MM.1S (cell line): ENCODE data around the gene ZNF835.
A peak's percentile ranks its signal among the peaks of the same experiment; 100 is the strongest.

Experiments used
- DNase-seq: peaks from one replicate; pipeline ENCODE4 v3.0.0-alpha.2; 2015
- H2AFZ ChIP-seq: fragments of 300-600 bp; sonication (generic); 2 replicates; pipeline ENCODE4 v1.6.0; 2016; ENCODE audit warnings: antibody characterized with exemption, low read length
- H3F3A ChIP-seq: fragments of 300-600 bp; sonication (generic); 2 replicates; pipeline ENCODE4 v1.6.1; 2016; ENCODE audit warnings: mild to moderate bottlenecking, antibody characterized with exemption, low read length, moderate library complexity, mixed read lengths; ENCODE audit not compliant: insufficient read depth
- H3K27ac ChIP-seq: fragments of 300-600 bp; sonication (generic); 2 replicates; pipeline ENCODE4 v1.5.1; 2016; ENCODE audit warnings: mild to moderate bottlenecking, low read length
- H3K27me3 ChIP-seq: fragments of 300-600 bp; sonication (generic); replicated peaks from 2 replicates; pipeline ENCODE4 v1.6.0; 2016; ENCODE audit warnings: low read length; ENCODE audit not compliant: insufficient read depth
- H3K36me3 ChIP-seq: fragments of 300-600 bp; sonication (generic); replicated peaks from 2 replicates; pipeline ENCODE4 v1.6.1; 2016; ENCODE audit warnings: mild to moderate bottlenecking, low read length, mixed read lengths; ENCODE audit not compliant: insufficient read depth
- H3K4me1 ChIP-seq: fragments of 300-600 bp; sonication (generic); 2 replicates; pipeline ENCODE4 v1.6.1; 2016; ENCODE audit warnings: low read length, mixed read lengths
- H3K4me2 ChIP-seq: fragments of 300-600 bp; sonication (generic); 2 replicates; pipeline ENCODE4 v1.6.0; 2016; ENCODE audit warnings: low read depth, low read length
- H3K4me3 ChIP-seq: fragments of 300-600 bp; sonication (generic); 2 replicates; pipeline ENCODE4 v1.5.1; 2016; ENCODE audit warnings: low read length, mixed read lengths
- H3K79me2 ChIP-seq: fragments of 300-600 bp; sonication (generic); 2 replicates; pipeline ENCODE4 v1.6.1; 2016; ENCODE audit warnings: mixed run types, low read length, mixed read lengths
- H3K9ac ChIP-seq: fragments of 300-600 bp; sonication (generic); 2 replicates; pipeline ENCODE4 v1.6.1; 2016; ENCODE audit warnings: low read length, mixed read lengths
- H3K9me2 ChIP-seq: fragments of 300-600 bp; sonication (generic); replicated peaks from 2 replicates; pipeline ENCODE4 v1.6.1; 2016; ENCODE audit warnings: mild to moderate bottlenecking, low read length, mixed read lengths; ENCODE audit not compliant: insufficient read depth
- H3K9me3 ChIP-seq: fragments of 300-600 bp; sonication (generic); replicated peaks from 2 replicates; pipeline ENCODE4 v1.6.1; 2016; ENCODE audit warnings: mild to moderate bottlenecking, low read length, mixed read lengths; ENCODE audit not compliant: insufficient read depth
- H4K20me1 ChIP-seq: fragments of 300-600 bp; sonication (generic); 2 replicates; pipeline ENCODE4 v1.6.1; 2016; ENCODE audit warnings: mild to moderate bottlenecking, low read length, moderate library complexity, mixed read lengths; ENCODE audit not compliant: insufficient read depth
- EZH2 ChIP-seq: fragments of 300-600 bp; sonication (generic); optimal IDR thresholded peaks from 2 replicates; pipeline ENCODE3; 2017; ENCODE audit warnings: low read depth, mild to moderate bottlenecking, antibody characterized with exemption, low read length, mixed read lengths
- EZH2phosphoT487 ChIP-seq: fragments of 300-600 bp; sonication (generic); IDR thresholded peaks from 2 replicates; pipeline ENCODE4 v1.6.1; 2018; ENCODE audit warnings: antibody characterized with exemption, low read length
- TF ChIP-seq, protein P1 (sequence below): fragments of 300-600 bp; sonication (generic); IDR thresholded peaks from 2 replicates; pipeline ENCODE4 v1.5.1; 2016; ENCODE audit warnings: antibody characterized with exemption, low read length, mixed read lengths

Gene ZNF835

DNA sequence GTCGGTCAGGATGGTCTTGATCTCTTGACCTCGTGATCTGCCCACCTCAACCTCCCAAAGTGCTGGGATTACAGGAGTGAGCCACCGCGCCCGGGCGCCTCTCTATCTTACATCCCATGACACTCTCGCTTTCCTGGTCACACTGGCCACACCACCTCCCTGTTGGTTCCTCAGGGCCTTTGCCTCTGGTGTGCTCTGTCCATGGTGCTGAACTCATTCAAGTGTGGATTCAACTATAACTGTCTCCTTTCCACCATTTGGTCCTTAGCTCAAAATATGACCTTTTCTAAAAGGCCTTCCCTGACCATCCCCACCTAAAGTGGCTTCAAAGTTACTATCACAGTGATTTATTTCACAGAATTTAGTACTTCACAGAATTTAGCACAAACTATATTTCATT, 32.3 kb downstream of the ZNF835 start:
- no peak overlapping the region for H3K27ac ChIP-seq
- H3K9me3 ChIP-seq: no peaks in the 10 kb centered on the region
- no peaks in the 10 kb centered on the region for H3F3A ChIP-seq
- DNase-seq: peak; percentile 56
- no peak overlapping the region for H2AFZ ChIP-seq
- H4K20me1 ChIP-seq: no peaks in the 10 kb centered on the region
- no peaks in the 10 kb centered on the region for H3K9me2 ChIP-seq
- no peak overlapping the region for H3K4me2 ChIP-seq
- TF ChIP-seq EZH2 (no peak), EZH2phosphoT487 (no peak)
- TF ChIP-seq, protein P1, sequence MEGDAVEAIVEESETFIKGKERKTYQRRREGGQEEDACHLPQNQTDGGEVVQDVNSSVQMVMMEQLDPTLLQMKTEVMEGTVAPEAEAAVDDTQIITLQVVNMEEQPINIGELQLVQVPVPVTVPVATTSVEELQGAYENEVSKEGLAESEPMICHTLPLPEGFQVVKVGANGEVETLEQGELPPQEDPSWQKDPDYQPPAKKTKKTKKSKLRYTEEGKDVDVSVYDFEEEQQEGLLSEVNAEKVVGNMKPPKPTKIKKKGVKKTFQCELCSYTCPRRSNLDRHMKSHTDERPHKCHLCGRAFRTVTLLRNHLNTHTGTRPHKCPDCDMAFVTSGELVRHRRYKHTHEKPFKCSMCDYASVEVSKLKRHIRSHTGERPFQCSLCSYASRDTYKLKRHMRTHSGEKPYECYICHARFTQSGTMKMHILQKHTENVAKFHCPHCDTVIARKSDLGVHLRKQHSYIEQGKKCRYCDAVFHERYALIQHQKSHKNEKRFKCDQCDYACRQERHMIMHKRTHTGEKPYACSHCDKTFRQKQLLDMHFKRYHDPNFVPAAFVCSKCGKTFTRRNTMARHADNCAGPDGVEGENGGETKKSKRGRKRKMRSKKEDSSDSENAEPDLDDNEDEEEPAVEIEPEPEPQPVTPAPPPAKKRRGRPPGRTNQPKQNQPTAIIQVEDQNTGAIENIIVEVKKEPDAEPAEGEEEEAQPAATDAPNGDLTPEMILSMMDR: no peak
- no peak overlapping the region for H3K9ac ChIP-seq
- H3K36me3 ChIP-seq: no peaks in the 10 kb centered on the region
- H3K4me3 ChIP-seq: no peak overlapping the region
- H3K79me2 ChIP-seq: no peaks in the 10 kb centered on the region
- no peaks in the 10 kb centered on the region for H3K27me3 ChIP-seq
- H3K4me1 ChIP-seq: no peaks in the 10 kb centered on the region

DNA sequence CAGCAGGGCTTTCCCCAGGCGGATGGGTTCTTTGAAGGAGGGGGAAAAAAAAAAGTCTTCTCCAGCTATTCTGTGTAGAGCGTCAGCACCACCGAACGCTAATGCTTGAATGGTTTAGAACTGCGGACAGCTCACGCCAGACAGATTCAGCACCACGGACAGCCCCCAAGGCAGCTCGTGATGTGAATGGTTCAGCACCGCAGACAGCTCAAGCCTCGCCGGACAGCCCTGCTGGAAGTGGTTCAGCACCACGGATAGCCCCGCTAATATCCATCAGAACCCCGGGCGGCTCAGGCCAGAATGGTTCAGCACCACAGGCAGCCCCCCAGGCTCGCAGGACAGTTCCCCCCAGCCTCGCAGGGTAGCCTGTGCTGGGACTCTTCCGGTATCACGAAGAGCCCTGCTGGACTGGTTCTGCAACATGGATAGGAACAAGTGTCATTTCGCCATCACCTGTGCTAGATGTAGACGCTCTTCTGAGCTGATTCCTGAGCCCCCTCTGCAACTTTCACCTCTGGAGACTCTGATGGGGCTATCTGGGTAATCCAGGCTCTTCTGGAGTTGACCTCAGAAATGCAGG, 33.5 kb downstream of the ZNF835 start:
- no peaks in the 10 kb centered on the region for H3K9me3 ChIP-seq
- TF ChIP-seq EZH2phosphoT487 (no peak), EZH2 (no peak)
- TF ChIP-seq, protein P1: no peak
- no peak overlapping the region for H2AFZ ChIP-seq
- H3F3A ChIP-seq: no peaks in the 10 kb centered on the region
- H3K4me3 ChIP-seq: no peak overlapping the region
- no peaks in the 10 kb centered on the region for H3K79me2 ChIP-seq
- no peak overlapping the region for H3K9ac ChIP-seq
- no peaks in the 10 kb centered on the region for H4K20me1 ChIP-seq
- H3K4me2 ChIP-seq: no peak overlapping the region
- H3K36me3 ChIP-seq: no peaks in the 10 kb centered on the region
- H3K27me3 ChIP-seq: no peaks in the 10 kb centered on the region
- H3K4me1 ChIP-seq: no peaks in the 10 kb centered on the region
- H3K9me2 ChIP-seq: no peaks in the 10 kb centered on the region
- H3K27ac ChIP-seq: no peak overlapping the region
- peak; percentile 79 for DNase-seq

DNA sequence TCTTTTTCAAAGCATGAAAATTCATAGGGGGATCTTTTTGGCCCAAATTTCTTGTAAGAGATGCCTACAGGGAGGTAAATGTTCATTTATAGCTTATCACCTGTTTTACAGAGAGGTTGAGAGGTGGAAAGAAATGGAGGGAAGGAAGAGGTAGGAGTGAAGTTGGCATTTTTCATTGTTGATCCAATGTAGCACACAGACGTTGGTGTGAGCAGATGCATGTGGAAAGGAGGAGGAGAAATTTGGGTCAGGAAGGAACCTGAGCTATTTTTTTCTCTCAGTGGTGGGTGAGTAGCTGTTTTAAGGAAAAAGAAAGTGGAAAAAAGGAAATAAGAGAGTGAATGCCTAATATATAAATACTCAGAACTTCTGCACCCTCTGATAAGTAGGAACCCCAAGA, 38.5 kb downstream of the ZNF835 start:
- Histone ChIP-seq H3K9me3 (no peaks in the 10 kb centered on the region), H2AFZ (no peak overlapping the region), H3K4me1 (no peaks in the 10 kb centered on the region), H3K36me3 (no peaks in the 10 kb centered on the region), H3K27ac (no peak overlapping the region), H3K4me2 (no peak overlapping the region), H3K79me2 (no peaks in the 10 kb centered on the region), H3K9me2 (no peaks in the 10 kb centered on the region), H3K4me3 (no peak overlapping the region), H3K27me3 (no peaks in the 10 kb centered on the region), H4K20me1 (no peaks in the 10 kb centered on the region), H3K9ac (no peak overlapping the region), H3F3A (no peaks in the 10 kb centered on the region)
- TF ChIP-seq, protein P1: no peak
- DNase-seq: no peak
